Stimulated activated CD8-positive, alpha-beta memory T cell treated with anti-CD3 and anti-CD28 coated beads, Interleukin-7, amount 100 ng/mL, for 1 hour (primary cell): ENCODE measurements around the gene C15orf62.

ENCODE experiments used
- DNase-seq, 2 donors: peaks; one replicate each; pipeline ENCODE4 v3.0.0-alpha.2; 2020; ENCODE audit warnings: low read depth in 2 of 2

The C15orf62 gene

DNA sequence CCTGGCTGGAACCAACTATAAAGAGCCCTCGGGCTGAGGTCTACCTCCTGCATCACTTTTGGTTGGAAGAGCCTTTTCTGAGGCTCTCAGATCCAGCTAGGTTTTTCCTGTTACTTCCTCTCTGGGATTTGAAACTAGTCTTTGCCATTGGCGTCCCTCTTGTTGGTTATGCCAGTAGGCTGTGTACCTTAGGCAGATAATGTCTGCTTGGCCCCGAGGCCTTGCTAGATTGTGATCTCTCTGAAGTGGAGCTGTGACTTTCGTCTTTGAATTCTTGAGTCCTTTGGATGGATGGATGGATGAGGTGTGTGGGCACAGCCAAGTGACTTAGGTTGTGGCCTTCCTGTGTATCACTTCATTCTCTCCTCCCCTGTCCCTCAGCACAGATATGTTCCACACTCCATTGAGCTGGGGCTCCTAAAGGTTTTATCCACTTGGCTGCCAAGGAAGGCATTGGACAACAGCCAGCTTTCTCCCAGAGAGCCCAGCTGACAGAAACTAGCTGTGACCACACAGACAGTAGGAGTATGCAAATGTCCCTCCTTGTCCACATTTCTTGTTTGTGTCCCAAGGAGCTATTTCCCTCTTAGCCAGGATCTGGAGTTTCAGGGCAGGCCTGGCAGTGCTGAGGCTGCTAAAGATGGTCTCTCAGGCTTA is 45.4 kb downstream of the C15orf62 start:
- no peak for DNase-seq

DNA sequence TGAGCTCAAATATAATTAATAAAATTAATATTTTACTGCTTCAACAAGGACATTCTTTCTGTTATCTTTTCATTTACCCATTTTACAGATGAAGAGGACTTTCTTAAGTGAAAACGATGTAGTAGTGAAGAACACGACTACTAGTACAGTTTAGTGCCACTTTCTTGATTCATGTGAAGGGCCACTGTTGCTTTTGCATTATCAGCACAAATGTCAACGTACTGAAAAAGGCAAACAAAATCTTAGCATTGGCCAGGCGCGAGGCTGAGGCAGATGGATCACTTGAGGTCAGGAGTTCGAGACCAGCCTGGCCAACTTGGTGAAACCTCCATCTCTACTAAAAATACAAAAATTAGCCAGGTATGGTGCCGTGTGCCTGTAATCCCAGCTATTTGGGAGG is 49.3 kb downstream of the C15orf62 start:
- no peak for DNase-seq

DNA sequence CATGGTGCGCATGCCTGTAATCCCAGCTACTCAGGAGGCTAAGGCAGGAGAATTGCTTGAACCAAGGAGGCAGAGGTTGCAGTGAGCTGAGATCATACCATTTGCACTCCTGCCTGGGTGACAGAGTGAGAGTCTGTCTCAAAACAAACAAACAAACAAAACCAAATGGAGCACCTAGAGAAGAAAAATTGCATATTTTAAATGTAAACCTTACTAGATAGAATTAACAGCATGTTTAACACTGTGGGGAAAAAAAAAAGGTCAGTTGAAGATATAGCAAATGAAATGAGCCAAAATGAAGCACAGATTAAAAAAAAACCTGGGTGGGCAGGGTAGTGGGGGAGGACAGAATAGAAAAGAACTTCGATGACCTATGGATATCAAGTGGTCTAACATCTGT is 51.4 kb downstream of the C15orf62 start:
- no peak for DNase-seq
